Hepatocyte (in vitro differentiated cells): ENCODE data around the gene CTNNA3. TPM values are rescaled to one million over a fixed set of nuclear protein-coding genes. Genes with fewer than 3 reads are reported as not detected.

Experiments
- DNase-seq: peaks from one replicate; pipeline ENCODE4 v3.0.0-alpha.2; 2016; ENCODE audit warnings: low spot score
- H2AFZ ChIP-seq: fragments of 200-600 bp; sonication (generic); 2 replicates; pipeline ENCODE4 v1.6.0; 2016; ENCODE audit warnings: antibody characterized with exemption, mild to moderate bottlenecking
- H3K27ac ChIP-seq: fragments of 200-600 bp; sonication (generic); 2 replicates; pipeline ENCODE4 v1.5.1; 2016; ENCODE audit warnings: mild to moderate bottlenecking
- H3K27me3 ChIP-seq: fragments of 200-600 bp; sonication (generic); 2 replicates; pipeline ENCODE4 v1.6.1; 2016
- H3K36me3 ChIP-seq: fragments of 200-600 bp; sonication (generic); replicated peaks from 2 replicates; pipeline ENCODE4 v1.5.1; 2016; ENCODE audit warnings: low read depth; ENCODE audit not compliant: insufficient read depth
- H3K4me1 ChIP-seq: fragments of 200-600 bp; sonication (generic); 2 replicates; pipeline ENCODE4 v1.5.1; 2016; ENCODE audit warnings: mild to moderate bottlenecking, moderate library complexity; ENCODE audit not compliant: insufficient read depth
- H3K4me2 ChIP-seq: fragments of 200-600 bp; sonication (generic); 2 replicates; pipeline ENCODE4 v1.6.0; 2016
- H3K4me3 ChIP-seq: fragments of 200-600 bp; sonication (generic); 2 replicates; pipeline ENCODE4 v1.5.1; 2016; ENCODE audit warnings: mild to moderate bottlenecking
- H3K79me2 ChIP-seq: fragments of 200-600 bp; sonication (generic); 2 replicates; pipeline ENCODE4 v1.6.0; 2017; ENCODE audit warnings: mild to moderate bottlenecking
- H3K9me2 ChIP-seq: fragments of 200-600 bp; sonication (generic); replicated peaks from 2 replicates; pipeline ENCODE4 v1.6.0; 2017; ENCODE audit warnings: mild to moderate bottlenecking; ENCODE audit not compliant: insufficient read depth
- H3K9me3 ChIP-seq: fragments of 200-600 bp; sonication (generic); 2 replicates; pipeline ENCODE4 v1.5.1; 2016; ENCODE audit warnings: low read depth, mild to moderate bottlenecking
- H4K20me1 ChIP-seq: fragments of 200-600 bp; sonication (generic); 2 replicates; pipeline ENCODE4 v1.6.0; 2016; ENCODE audit warnings: mild to moderate bottlenecking; ENCODE audit not compliant: insufficient read depth, poor library complexity, severe bottlenecking
- CTCF ChIP-seq: fragments of 200-600 bp; sonication (generic); IDR thresholded peaks from 2 replicates; pipeline ENCODE4 v1.5.1; 2016; ENCODE audit warnings: antibody characterized with exemption, mild to moderate bottlenecking; ENCODE audit not compliant: poor library complexity
- EZH2 ChIP-seq: fragments of 200-600 bp; sonication (generic); IDR thresholded peaks from 2 replicates; pipeline ENCODE4 v1.6.1; 2016; ENCODE audit warnings: antibody characterized with exemption, mild to moderate bottlenecking, borderline replicate concordance
- EZH2phosphoT487 ChIP-seq: fragments of 200-600 bp; sonication (generic); IDR thresholded peaks from one replicate; pipeline ENCODE4 v1.6.1; 2018; ENCODE audit warnings: antibody characterized with exemption, mild to moderate bottlenecking, low read depth, moderate library complexity; ENCODE audit not compliant: unreplicated experiment, severe bottlenecking
- WGBS: methylation state at CpG from one replicate; pipeline ENCODE4 v1.1.6; 2016; ENCODE audit warnings: low lambda C conversion rate; ENCODE audit errors: missing lambda C conversion rate; 5-methylcytosine and 5-hydroxymethylcytosine counted together
- polyA plus RNA-seq: library from polyadenylated mRNA; unstranded; fragments of >200 nt; fragmentation: Nextera tagmentation; extraction: Ambion mirVana; gene quantifications from 2 replicates; pipeline ENCODE4 v1.2.1, GENCODE V29; 2016
- total RNA-seq: library from RNA; depleted of rRNA; stranded (reverse); fragments of >200 nt; gene quantifications from 2 replicates; pipeline ENCODE4 v1.2.3, GENCODE V29; 2014

Gene CTNNA3
- total and polyA plus RNA-seq, 2 experiments from 2014 or later = 12.9 to 25.9 TPM

DNA sequence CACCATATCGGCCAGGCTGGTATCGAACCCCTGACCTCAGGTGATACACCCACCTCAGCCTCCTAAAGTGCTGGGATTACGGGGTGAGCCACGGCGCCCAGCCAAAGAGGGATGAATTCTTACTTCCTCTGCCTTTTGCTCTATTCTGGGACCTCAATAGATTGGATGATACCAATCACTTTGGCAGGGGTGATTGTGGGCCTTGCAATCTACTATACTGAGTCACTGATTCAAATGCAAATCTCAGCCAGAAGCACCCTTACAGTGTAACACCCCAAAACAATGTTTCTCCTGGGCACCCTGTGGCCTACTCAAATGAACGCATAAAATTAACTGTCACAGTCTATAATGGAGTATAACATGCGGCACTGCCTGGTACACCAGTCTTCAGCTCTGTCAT lies 1366.8 kb downstream of the CTNNA3 start:
- no peak for DNase-seq
- H3K9me2 ChIP-seq = no peaks in the 10 kb centered on the region
- no peak overlapping the region for H3K4me2 ChIP-seq
- H2AFZ ChIP-seq = no peak overlapping the region
- 97% methylated on average over 7 of the region's 7 CpGs for WGBS
- H3K36me3 ChIP-seq = no peaks in the 10 kb centered on the region
- no peak overlapping the region for H3K27ac ChIP-seq
- no peaks in the 10 kb centered on the region for H3K4me1 ChIP-seq
- no peaks in the 10 kb centered on the region for H3K27me3 ChIP-seq
- no peaks in the 10 kb centered on the region for H3K79me2 ChIP-seq
- H3K4me3 ChIP-seq = no peak overlapping the region
- no peak for TF ChIP-seq EZH2phosphoT487
- TF ChIP-seq EZH2 = no peak
- no peak for TF ChIP-seq CTCF
- H3K9me3 ChIP-seq = no peaks in the 10 kb centered on the region
- H4K20me1 ChIP-seq = no peaks in the 10 kb centered on the region

- TF ChIP-seq EZH2phosphoT487 (no peak), EZH2 (no peak), CTCF (no peak)
- Histone ChIP-seq H3K9me2 (no peaks in the 10 kb centered on the region), H3K9me3 (no peaks in the 10 kb centered on the region), H4K20me1 (no peaks in the 10 kb centered on the region), H3K36me3 (no peaks in the 10 kb centered on the region), H2AFZ (no peak overlapping the region), H3K27ac (no peak overlapping the region), H3K79me2 (no peaks in the 10 kb centered on the region), H3K4me1 (peaks cover 10% of the 10 kb centered on the region), H3K4me3 (no peak overlapping the region), H3K4me2 (no peak overlapping the region), H3K27me3 (no peaks in the 10 kb centered on the region)
- WGBS = 86% methylated on average over 1 of the region's 1 CpG
- DNase-seq = no peak
These were observed 1369.1 kb downstream of the CTNNA3 start for GRCh38 chr10:66326876-66327275.

DNA sequence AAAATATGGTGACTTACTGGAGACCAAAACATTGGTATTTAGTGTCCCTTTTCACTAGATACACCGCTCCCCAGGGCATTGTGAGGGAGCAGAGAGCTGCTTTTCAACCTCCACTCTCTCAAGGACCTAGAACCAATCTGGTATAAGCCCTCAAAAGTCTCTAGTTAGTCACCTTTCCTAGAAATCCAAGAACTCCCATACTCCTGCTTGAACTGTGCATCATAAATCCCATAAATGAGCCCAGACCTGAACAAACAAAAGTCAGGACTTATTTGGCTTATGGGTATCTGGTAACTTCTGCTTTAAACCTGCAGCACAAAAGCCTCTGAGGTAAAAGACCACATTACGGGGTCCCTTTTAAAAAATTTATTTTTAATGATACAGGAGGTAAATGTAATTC lies 1373.2 kb downstream of the CTNNA3 start:
- WGBS = 84% methylated on average over 2 of the region's 2 CpGs
- H4K20me1 ChIP-seq = no peaks in the 10 kb centered on the region
- H3K4me1 ChIP-seq = peaks cover 11% of the 10 kb centered on the region
- no peak overlapping the region for H3K4me3 ChIP-seq
- H3K9me3 ChIP-seq = no peaks in the 10 kb centered on the region
- no peaks in the 10 kb centered on the region for H3K79me2 ChIP-seq
- no peak for DNase-seq
- H3K27ac ChIP-seq = no peak overlapping the region
- H3K27me3 ChIP-seq = no peaks in the 10 kb centered on the region
- no peak overlapping the region for H3K4me2 ChIP-seq
- H3K36me3 ChIP-seq = no peaks in the 10 kb centered on the region
- no peaks in the 10 kb centered on the region for H3K9me2 ChIP-seq
- no peak for TF ChIP-seq EZH2phosphoT487
- no peak for TF ChIP-seq CTCF
- no peak for TF ChIP-seq EZH2
- no peak overlapping the region for H2AFZ ChIP-seq
